Subcutaneous abdominal adipose tissue (tissue), 5 donors: ENCODE measurements around the gene ERLEC1.

Experiments
- H3K27ac ChIP-seq: one replicate; pipeline ENCODE4 v1.7.0; 2013; ENCODE audit warnings: low read depth, mild to moderate bottlenecking, inconsistent platforms, low read length, moderate library complexity
- H3K27me3 ChIP-seq, 5 donors: one replicate each; pipeline ENCODE4 v1.7.0; 2013; ENCODE audit warnings: low read length in 5 of 5, inconsistent platforms in 1 of 5; ENCODE audit not compliant: control insufficient read depth in 5 of 5, insufficient read depth in 4 of 5
- H3K36me3 ChIP-seq, 5 donors: one replicate each; pipeline ENCODE4 v1.7.0; 2013; ENCODE audit warnings: low read length in 5 of 5; ENCODE audit not compliant: control insufficient read depth in 5 of 5, insufficient read depth in 5 of 5
- H3K4me1 ChIP-seq, 5 donors: one replicate each; pipeline ENCODE4 v1.7.0; 2013; ENCODE audit warnings: low read length in 5 of 5, mild to moderate bottlenecking in 3 of 5, moderate library complexity in 1 of 5; ENCODE audit not compliant: control insufficient read depth in 5 of 5, insufficient read depth in 5 of 5
- H3K4me3 ChIP-seq, 5 donors: one replicate each; pipeline ENCODE4 v1.7.0; 2013; ENCODE audit warnings: low read length in 5 of 5, low read depth in 1 of 5
- H3K9ac ChIP-seq, 5 donors: one replicate each; pipeline ENCODE4 v1.7.0; 2013; ENCODE audit warnings: low read length in 5 of 5, mild to moderate bottlenecking in 4 of 5, moderate library complexity in 3 of 5
- H3K9me3 ChIP-seq, 5 donors: one replicate each; pipeline ENCODE4 v1.7.0; 2013; ENCODE audit warnings: low read length in 5 of 5; ENCODE audit not compliant: control insufficient read depth in 5 of 5
- donor health status: healthy.
- donor health status: healthy.
- donor health status: healthy.
- donor health status: healthy.
- donor health status: healthy.

ERLEC1 gene

DNA sequence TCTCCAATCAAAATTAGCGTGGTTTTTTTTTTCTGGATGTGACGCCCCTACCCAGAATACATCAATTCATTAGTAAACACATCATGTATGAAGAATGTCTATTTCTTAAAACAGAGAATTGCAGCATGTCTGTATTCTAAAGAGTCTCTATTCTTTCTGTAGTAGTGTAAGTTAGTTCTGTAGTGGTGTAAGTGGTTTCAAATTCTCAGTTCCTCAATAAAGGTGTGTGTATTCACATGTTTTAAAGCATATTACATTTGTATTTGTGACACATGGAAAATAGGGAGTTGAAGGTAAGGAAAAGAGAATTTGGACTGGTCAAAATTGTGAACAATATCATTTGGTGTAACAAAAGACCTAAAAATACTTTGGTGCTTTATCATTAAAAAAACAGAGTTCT, 80.9 kb downstream of the ERLEC1 start:
- H3K9ac ChIP-seq: no peak overlapping the region
- H3K4me1 ChIP-seq: peaks cover 1 to 21% (median 6%) of the 10 kb centered on the region in 5 donors
- H3K4me3 ChIP-seq: no peak overlapping the region
- no peaks in the 10 kb centered on the region for H3K27me3 ChIP-seq
- no peak overlapping the region for H3K27ac ChIP-seq
- no peaks in the 10 kb centered on the region for H3K9me3 ChIP-seq
- peaks cover 24 to 54% (median 34%) of the 10 kb centered on the region in 5 donors for H3K36me3 ChIP-seq
